HL-60 (cell line): Measurements from ENCODE around the gene ZFYVE28.

Source experiments
- GABPA ChIP-seq: IDR thresholded peaks from 2 replicates; pipeline ENCODE4 v1.6.1; 2012; ENCODE audit warnings: low read depth
- POLR2AphosphoS5 ChIP-seq: IDR thresholded peaks from 2 replicates; pipeline ENCODE4 v1.6.1; 2012; ENCODE audit warnings: low read depth
- SPI1 ChIP-seq: IDR thresholded peaks from 2 replicates; pipeline ENCODE4 v1.6.1; 2012; ENCODE audit warnings: low read depth, mild to moderate bottlenecking, borderline replicate concordance
- TF ChIP-seq, protein P1 (sequence below): IDR thresholded peaks from one replicate; pipeline ENCODE4 v1.5.1; 2011; ENCODE audit warnings: low read length, control low read depth, inconsistent platforms; ENCODE audit not compliant: insufficient read depth
- TF ChIP-seq, protein P2 (sequence below): IDR thresholded peaks from 2 replicates; pipeline ENCODE4 v1.6.1; 2012; ENCODE audit warnings: low read depth; ENCODE audit not compliant: insufficient replicate concordance

DNA sequence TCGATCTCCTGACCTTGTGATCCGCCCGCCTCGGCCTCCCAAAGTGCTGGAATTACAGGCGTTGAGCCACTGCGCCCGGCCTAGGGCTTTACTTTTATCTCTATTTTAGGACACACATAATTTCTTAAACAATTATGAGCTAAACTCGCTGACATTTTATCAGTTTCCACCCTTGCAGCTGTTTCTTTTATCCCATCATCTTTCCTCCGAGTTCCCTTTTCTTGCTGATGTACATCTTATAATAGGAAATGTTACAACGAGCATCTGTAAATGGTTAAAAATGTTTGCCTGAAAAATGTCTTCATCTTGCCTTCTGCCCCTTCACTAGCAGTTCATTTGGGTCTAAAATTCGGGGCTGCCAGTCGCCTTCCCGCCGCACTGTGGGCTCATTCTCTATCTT is 41.2 kb downstream of the ZFYVE28 start:
- TF ChIP-seq, protein P1, sequence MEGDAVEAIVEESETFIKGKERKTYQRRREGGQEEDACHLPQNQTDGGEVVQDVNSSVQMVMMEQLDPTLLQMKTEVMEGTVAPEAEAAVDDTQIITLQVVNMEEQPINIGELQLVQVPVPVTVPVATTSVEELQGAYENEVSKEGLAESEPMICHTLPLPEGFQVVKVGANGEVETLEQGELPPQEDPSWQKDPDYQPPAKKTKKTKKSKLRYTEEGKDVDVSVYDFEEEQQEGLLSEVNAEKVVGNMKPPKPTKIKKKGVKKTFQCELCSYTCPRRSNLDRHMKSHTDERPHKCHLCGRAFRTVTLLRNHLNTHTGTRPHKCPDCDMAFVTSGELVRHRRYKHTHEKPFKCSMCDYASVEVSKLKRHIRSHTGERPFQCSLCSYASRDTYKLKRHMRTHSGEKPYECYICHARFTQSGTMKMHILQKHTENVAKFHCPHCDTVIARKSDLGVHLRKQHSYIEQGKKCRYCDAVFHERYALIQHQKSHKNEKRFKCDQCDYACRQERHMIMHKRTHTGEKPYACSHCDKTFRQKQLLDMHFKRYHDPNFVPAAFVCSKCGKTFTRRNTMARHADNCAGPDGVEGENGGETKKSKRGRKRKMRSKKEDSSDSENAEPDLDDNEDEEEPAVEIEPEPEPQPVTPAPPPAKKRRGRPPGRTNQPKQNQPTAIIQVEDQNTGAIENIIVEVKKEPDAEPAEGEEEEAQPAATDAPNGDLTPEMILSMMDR = no peak
- TF ChIP-seq, protein P2, sequence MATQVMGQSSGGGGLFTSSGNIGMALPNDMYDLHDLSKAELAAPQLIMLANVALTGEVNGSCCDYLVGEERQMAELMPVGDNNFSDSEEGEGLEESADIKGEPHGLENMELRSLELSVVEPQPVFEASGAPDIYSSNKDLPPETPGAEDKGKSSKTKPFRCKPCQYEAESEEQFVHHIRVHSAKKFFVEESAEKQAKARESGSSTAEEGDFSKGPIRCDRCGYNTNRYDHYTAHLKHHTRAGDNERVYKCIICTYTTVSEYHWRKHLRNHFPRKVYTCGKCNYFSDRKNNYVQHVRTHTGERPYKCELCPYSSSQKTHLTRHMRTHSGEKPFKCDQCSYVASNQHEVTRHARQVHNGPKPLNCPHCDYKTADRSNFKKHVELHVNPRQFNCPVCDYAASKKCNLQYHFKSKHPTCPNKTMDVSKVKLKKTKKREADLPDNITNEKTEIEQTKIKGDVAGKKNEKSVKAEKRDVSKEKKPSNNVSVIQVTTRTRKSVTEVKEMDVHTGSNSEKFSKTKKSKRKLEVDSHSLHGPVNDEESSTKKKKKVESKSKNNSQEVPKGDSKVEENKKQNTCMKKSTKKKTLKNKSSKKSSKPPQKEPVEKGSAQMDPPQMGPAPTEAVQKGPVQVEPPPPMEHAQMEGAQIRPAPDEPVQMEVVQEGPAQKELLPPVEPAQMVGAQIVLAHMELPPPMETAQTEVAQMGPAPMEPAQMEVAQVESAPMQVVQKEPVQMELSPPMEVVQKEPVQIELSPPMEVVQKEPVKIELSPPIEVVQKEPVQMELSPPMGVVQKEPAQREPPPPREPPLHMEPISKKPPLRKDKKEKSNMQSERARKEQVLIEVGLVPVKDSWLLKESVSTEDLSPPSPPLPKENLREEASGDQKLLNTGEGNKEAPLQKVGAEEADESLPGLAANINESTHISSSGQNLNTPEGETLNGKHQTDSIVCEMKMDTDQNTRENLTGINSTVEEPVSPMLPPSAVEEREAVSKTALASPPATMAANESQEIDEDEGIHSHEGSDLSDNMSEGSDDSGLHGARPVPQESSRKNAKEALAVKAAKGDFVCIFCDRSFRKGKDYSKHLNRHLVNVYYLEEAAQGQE = no peak
- TF ChIP-seq GABPA = no peak
- no peak for TF ChIP-seq POLR2AphosphoS5
- no peak for TF ChIP-seq SPI1
